ENCODE measurements around the gene VSIG1.

Gene VSIG1

DNA sequence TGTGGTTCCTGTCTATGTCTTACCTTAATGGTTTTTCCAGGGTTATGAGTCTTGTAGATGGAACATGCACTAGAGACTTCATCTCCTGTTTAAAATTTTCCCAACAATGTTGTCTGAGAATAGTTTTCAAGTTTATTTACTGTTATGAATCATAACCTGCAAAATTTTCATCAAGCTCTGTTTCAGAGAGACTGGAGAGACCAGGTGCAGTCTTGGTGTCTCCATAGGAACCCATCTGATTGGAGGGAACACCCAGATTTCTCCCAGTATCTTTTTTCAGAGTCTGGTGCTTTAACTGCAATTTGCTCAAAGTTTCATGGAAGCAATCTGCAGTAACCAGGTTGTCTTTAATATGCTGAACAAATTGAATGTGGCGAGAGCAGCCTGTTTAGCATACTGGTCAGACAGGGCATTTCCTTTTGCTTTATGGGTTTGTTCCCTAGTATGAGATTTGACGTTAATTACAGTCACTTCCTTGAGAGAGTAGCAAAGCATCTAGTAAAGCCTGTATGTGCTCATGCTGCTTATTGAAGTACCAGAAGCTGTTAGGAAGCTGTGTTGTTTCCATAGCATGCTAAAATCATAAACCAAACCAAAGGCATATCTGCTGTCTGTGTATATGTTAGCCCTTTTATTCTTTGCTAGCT is 18.8 kb upstream of the VSIG1 start:
- Histone ChIP-seq H3K27me3 (ENCODE audit: low read length) (no peaks in the 10 kb centered on the region), H3K9me2 (replicated peaks; ENCODE audit: insufficient read depth, low read length) (no peaks in the 10 kb centered on the region), H2AFZ (ENCODE audit: low read depth, low read length, severe bottlenecking) (no peak overlapping the region), H4K20me1 (ENCODE audit: low read depth, low read length) (no peaks in the 10 kb centered on the region), H3K4me2 (ENCODE audit: low read depth, low read length, poor library complexity, severe bottlenecking) (no peak overlapping the region), H3K4me3 (ENCODE audit: insufficient read depth, low read length, poor library complexity, severe bottlenecking) (no peak overlapping the region), H3K36me3 (ENCODE audit: low read length) (no peaks in the 10 kb centered on the region), H3F3A (ENCODE audit: insufficient read depth) (no peaks in the 10 kb centered on the region), H3K79me2 (ENCODE audit: insufficient read depth, low read length) (no peaks in the 10 kb centered on the region), H3K9me3 (ENCODE audit: insufficient read depth, low read length) (no peaks in the 10 kb centered on the region), H3K9ac (ENCODE audit: low read length) (no peak overlapping the region), H3K27ac (ENCODE audit: low read depth, low read length) (no peak overlapping the region)
- TF ChIP-seq, protein P1, sequence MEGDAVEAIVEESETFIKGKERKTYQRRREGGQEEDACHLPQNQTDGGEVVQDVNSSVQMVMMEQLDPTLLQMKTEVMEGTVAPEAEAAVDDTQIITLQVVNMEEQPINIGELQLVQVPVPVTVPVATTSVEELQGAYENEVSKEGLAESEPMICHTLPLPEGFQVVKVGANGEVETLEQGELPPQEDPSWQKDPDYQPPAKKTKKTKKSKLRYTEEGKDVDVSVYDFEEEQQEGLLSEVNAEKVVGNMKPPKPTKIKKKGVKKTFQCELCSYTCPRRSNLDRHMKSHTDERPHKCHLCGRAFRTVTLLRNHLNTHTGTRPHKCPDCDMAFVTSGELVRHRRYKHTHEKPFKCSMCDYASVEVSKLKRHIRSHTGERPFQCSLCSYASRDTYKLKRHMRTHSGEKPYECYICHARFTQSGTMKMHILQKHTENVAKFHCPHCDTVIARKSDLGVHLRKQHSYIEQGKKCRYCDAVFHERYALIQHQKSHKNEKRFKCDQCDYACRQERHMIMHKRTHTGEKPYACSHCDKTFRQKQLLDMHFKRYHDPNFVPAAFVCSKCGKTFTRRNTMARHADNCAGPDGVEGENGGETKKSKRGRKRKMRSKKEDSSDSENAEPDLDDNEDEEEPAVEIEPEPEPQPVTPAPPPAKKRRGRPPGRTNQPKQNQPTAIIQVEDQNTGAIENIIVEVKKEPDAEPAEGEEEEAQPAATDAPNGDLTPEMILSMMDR (IDR thresholded peaks at IDR 0.05; ENCODE audit: insufficient read depth, low read length, poor library complexity, severe bottlenecking): no peak
- TF ChIP-seq EZH2phosphoT487 (conservative IDR thresholded peaks at IDR 0.05; ENCODE audit: low read length): no peak

DNA sequence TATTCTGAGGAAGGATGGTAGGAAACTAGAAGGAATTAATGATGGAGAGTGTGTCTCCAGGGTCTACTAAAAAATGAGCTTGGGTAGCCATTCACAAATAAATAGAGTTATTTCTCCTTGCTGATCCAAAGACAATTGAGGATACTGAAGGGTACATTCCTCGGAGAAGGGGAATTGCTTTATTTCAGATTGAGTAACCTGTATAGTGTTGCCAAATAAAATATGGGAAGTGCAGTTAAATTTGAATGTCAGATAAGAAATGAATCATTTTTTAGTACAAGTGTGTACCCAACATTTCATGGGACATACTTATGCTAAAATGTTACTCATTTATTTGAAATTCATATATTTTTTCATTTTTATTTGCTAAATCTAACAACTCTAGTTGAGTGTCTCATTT is 16.0 kb upstream of the VSIG1 start:
- Histone ChIP-seq H3K9ac (ENCODE audit: low read length) (no peak overlapping the region), H3K27ac (ENCODE audit: low read depth, low read length) (no peak overlapping the region), H3K9me2 (replicated peaks; ENCODE audit: insufficient read depth, low read length) (no peaks in the 10 kb centered on the region), H3K79me2 (ENCODE audit: insufficient read depth, low read length) (no peaks in the 10 kb centered on the region), H3K4me3 (ENCODE audit: insufficient read depth, low read length, poor library complexity, severe bottlenecking) (no peak overlapping the region), H4K20me1 (ENCODE audit: low read depth, low read length) (no peaks in the 10 kb centered on the region), H3K9me3 (ENCODE audit: insufficient read depth, low read length) (no peaks in the 10 kb centered on the region), H3K4me2 (ENCODE audit: low read depth, low read length, poor library complexity, severe bottlenecking) (no peak overlapping the region), H3F3A (ENCODE audit: insufficient read depth) (no peaks in the 10 kb centered on the region), H2AFZ (ENCODE audit: low read depth, low read length, severe bottlenecking) (no peak overlapping the region), H3K36me3 (ENCODE audit: low read length) (no peaks in the 10 kb centered on the region), H3K27me3 (ENCODE audit: low read length) (no peaks in the 10 kb centered on the region)
- TF ChIP-seq, protein P1 (IDR thresholded peaks at IDR 0.05; ENCODE audit: insufficient read depth, low read length, poor library complexity, severe bottlenecking): no peak

DNA sequence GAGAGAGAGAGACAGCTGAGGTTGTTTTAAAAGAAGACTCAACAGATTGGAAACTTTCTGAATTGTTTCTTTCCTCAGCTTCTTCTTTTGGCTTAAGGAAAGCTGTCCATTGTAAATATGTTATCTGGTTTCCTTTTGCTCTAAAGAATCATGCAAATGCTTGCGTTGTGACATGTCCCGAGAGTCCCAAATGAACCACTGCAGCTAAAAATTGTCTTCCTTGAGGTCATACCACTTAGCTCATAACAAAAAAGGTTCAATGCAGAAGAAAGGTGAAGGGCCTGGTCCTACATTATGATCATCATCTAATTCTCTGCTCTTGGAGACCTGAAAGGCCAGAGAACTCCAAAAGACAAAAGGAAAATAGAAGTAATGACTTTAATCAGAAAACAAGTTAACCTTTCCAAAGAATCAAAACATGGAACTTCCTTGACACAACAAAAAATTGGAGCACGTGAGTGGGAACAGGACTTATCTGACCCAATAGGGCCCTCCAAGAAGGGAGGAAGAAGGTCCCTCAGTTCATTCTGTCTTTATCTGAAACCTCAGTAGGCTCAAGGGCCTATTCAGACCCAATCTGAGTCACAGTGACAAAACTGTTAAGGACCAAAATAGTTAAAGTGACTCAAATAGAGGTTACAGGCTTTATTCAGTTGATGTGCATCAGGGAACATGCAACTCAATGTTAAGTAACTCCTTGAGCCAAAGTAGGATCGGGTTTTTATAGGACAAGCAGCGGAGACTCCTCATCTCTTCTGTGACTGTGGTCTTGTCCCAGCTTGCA is 14.7 kb upstream of the VSIG1 start:
- Histone ChIP-seq H3K36me3 (ENCODE audit: low read length) (no peaks in the 10 kb centered on the region), H3F3A (ENCODE audit: insufficient read depth) (no peaks in the 10 kb centered on the region), H3K79me2 (ENCODE audit: insufficient read depth, low read length) (no peaks in the 10 kb centered on the region), H3K27me3 (ENCODE audit: low read length) (no peaks in the 10 kb centered on the region), H3K9me3 (ENCODE audit: insufficient read depth, low read length) (no peaks in the 10 kb centered on the region), H3K4me2 (ENCODE audit: low read depth, low read length, poor library complexity, severe bottlenecking) (no peak overlapping the region), H3K9ac (ENCODE audit: low read length) (no peak overlapping the region), H2AFZ (ENCODE audit: low read depth, low read length, severe bottlenecking) (no peak overlapping the region), H3K9me2 (replicated peaks; ENCODE audit: insufficient read depth, low read length) (no peaks in the 10 kb centered on the region), H3K4me3 (ENCODE audit: insufficient read depth, low read length, poor library complexity, severe bottlenecking) (no peak overlapping the region), H4K20me1 (ENCODE audit: low read depth, low read length) (no peaks in the 10 kb centered on the region), H3K27ac (ENCODE audit: low read depth, low read length) (no peak overlapping the region)
- TF ChIP-seq, protein P1 (IDR thresholded peaks at IDR 0.05; ENCODE audit: insufficient read depth, low read length, poor library complexity, severe bottlenecking): no peak
- TF ChIP-seq EZH2phosphoT487 (conservative IDR thresholded peaks at IDR 0.05; ENCODE audit: low read length): no peak
